Cortex of kidney (tissue), 1 donor: ENCODE data around the gene NODAL.

Experiments
- DNase-seq: peaks from one replicate; lab custom pipeline; 2025; lab: John Stamatoyannopoulos, UW

The NODAL gene

GRCh38 chr10:70432561-70433263, 8.8 kb downstream of the NODAL start:
- no peak for DNase-seq

DNA sequence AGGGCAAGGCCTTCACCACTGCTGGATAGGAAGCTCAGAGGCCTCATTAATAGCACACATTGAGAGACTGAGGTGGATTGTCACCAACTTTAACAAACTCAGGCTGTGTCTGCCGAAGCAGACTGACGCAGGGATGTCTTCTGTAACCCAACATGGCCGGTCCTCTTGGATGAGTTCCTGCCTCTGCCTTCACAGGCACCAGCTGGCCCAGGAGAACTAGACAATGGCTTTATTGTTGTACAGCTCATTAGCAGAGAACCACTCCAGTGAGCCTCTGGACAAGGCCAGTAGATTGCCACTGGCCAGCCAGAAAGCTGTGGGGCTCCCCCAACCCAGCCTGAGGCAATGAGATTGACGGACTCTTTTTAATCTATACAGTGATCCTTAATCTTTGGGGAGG, 9.4 kb downstream of the NODAL start:
- no peak for DNase-seq

DNA sequence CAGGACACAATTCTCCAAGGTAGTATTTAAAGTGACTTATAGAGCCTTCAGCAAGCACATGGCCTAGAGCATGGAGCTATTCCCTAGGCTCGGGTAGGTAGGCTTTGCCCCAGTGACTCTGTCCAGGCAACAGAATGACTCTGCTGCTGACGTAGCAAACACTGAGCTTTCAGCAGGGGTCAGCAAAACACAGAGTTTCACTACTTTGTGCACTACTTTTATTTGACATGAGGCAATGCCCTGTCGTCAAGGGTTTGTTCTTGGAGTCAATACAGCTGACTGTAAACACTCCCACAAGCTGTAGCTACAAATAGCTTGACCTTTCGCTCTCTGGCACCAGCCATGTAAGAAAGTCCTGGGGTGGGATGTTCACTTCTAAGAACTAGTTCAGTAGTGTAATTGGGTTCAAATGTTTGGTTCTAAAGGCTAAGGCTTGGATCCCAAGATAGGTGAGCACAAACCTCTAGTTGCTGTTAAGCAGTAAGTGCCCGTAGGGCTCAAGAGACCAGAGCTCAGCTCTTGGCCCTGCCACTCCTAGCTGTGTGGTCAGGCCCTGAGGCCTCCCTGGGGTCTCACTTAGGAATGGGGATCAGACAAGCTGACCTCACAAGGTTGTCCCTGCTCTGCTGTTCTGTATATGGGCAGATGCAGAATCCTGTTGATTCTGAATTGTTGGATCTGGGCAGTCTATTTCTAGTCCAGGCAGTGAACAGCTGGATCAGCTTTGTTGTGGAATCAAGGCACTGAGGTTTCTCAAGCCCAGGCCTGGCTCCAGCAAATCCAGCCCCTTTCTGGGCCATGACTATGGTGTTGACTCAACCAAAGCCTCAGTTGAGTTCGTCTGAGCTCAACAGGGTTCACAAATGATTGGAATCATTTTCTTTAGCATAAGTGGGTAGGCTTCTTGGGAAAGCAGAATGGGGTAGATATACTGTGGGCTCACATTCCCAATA, 10.7 kb downstream of the NODAL start:
- no peak for DNase-seq

DNA sequence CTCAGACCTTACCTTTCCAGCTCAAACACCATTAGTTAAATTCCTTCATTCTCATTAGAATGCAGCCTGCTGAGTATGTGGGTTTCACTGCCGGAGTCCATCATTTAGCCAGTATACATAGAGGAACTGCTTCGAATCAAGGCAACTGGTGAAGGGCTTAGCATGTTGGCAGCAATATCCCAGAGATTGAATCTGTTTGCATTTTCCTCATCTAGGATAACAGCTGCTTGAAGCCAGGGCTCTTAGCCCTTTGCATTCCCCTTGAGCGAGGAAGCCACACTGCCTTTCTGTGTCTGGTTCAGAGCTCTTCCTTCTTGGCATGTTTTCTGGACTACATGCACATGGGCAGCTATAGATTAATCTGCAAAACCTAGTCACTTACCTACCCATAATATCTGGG, 14.7 kb downstream of the NODAL start:
- no peak for DNase-seq

DNA sequence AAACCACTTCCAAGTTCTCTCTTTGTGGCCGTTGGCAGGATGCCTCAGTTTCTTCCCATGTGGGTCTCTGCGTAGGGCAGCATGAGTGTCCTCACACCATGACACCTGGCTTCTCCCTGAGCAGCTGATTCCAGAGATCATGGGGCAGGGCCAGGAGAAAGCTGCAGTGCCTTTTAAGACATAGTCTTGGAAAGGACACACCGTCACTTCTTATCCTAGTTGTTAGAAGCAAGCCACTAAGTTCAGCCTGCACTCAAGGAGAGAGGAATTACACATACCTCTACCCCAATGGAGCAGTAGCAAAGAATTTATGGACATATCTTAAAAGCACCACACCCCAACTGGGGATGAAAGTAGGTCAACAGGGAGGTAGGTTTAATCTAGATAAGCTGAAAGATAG, 16.4 kb downstream of the NODAL start:
- DNase-seq = no peak

GRCh38 chr10:70424320-70424719, 17.2 kb downstream of the NODAL start:
- DNase-seq = no peak

DNA sequence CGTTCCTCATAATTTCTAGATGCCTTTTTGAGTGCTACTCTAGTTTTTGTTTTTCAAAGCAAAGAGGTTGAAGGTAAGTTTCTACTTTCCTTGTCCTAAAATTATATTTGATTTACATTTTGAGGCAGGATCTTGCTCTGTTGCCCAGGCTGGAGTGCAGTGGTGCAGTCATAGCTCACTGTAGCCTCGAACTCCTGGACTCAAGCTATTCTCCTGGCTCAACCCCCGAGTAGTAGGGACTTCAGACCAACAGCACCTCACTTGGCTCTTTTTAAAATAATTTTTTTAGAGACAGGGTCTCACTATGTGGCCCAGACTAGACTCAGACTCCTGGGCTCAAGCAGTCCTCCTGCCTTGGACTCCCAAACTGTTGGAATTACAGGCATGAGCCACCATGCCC, 22.8 kb downstream of the NODAL start:
- DNase-seq = no peak

GRCh38 chr10:70418229-70418628, 23.3 kb downstream of the NODAL start:
- DNase-seq = no peak

- DNase-seq = no peak
Measured at GRCh38 chr10:70417568-70417967, 23.9 kb downstream of the NODAL start.

DNA sequence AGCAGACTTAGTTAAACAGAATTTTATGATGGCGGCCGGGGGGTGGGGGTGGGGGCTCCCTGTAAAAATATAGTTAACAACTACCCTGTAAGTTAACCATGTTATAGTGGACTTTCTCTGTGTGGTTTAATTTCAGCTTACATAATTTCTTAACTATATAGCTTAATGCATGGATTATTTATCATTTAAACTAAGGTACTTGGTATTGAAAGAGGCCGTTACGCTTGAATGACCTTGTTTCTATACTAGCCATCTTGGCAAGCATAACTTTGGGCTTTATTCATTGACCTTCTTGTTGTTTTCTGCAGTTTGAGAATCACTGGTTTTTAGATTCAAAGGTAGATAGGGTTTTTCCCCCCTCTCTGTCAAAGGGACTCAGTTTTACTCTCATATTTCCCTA, 29.1 kb downstream of the NODAL start:
- no peak for DNase-seq

- no peak for DNase-seq
Measured at GRCh38 chr10:70410608-70411007, 30.9 kb downstream of the NODAL start.

GRCh38 chr10:70409772-70410171, 31.7 kb downstream of the NODAL start:
- no peak for DNase-seq

GRCh38 chr10:70405037-70405824, 36.2 kb downstream of the NODAL start:
- DNase-seq = no peak

- DNase-seq = no peak
Measured at GRCh38 chr10:70404787-70405036, 36.8 kb downstream of the NODAL start.

DNA sequence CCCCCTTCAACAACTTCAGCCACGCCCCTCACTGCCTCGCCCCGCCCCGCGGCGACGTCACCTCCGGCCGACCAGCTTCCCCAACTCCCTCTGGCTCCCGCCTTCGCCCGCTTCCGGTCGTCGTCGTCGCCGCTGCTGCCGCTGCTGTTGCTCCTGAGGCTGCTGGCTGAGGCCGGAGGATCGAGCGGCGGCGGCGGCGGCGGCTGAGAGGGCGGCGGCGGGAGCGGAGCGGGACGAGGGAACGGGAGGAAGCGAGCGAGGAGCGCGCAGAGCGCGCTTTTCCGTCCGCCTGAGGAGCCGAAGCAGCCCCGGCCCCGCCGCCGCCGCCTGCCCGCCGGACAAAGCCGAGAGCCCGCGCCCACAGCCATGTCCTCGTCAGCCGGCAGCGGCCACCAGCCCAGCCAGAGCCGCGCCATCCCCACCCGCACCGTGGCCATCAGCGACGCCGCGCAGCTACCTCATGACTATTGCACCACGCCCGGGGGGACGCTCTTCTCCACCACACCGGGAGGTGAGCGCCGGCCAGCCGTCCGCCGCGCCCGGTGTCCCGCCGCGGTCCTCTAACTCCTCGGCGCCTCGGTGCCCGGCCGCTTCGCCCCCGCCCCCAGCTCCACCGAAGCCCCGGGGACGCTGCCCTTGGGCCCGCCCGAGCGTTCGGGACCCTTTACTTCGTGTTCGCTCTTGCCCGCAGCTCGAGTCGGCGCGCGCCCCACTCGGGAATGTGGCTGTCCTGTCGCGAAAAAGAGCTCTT, 37.3 kb downstream of the NODAL start, which contains the start of gene EIF4EBP2:
Gene EIF4EBP2 (plus strand): TSS at position 110 of the 751 bp plus-strand sequence. CDS start 257 bp downstream, at position 367.
- DNase-seq = peak; percentile 56

DNA sequence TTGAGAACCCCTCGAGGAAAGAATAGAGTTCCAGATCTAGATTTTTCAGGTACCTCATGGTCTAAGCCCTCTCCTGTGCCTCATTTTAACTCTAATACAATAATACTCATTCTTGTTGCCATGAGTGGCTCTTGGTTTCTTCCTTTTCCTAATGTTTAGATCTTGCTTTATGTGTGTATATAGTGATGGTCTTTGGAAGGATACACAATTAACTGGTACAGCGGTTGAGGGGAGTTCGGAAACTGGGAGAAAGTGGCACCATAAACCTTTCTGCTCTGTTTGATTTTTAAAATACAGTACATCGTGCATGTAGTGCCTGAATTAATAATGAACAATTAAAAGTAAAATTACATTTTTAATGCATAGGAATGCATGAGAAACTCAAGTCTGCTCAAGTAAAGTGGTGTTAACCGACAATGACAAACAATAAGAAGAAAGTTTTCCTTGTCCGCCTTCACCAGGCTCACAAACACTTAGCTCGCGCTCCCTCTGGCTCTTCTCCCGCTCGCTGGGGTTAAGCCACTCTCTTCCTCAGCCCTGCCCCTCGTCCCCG, 37.9 kb downstream of the NODAL start:
- no peak for DNase-seq

GRCh38 chr10:70399177-70399576, 42.3 kb downstream of the NODAL start:
- no peak for DNase-seq

GRCh38 chr10:70396140-70396539, 45.3 kb downstream of the NODAL start:
- no peak for DNase-seq

GRCh38 chr10:70391654-70392053, 49.8 kb downstream of the NODAL start:
- DNase-seq = no peak
